ENCODE data around the gene HYLS1.

Gene HYLS1

GRCh38 chr11:125950178-125950490 is 62.7 kb downstream of the HYLS1 start:
- no peak for DNase-seq (ENCODE audit: low spot score)
